ENCODE data around the gene ATXN7L3. TPM values are rescaled to one million over a fixed set of nuclear protein-coding genes. Genes with fewer than 3 reads are reported as not detected.

Gene ATXN7L3
- total RNA-seq, 4 donors from 2014 or later = 4.6 to 98.4 (median 36.2) TPM

GRCh38 chr17:44198721-44199552, 747 bp downstream of the ATXN7L3 start:
- peak; percentile 54 to 61 for DNase-seq
- peaks cover 0 to 14% of the 10 kb centered on the region in 2 donors for H3K4me1 ChIP-seq
- intact Hi-C loops (cut with DNase I; ENCODE audit: low total_unique reads) = no loop called here

GRCh38 chr17:44197980-44198720, 1.5 kb downstream of the ATXN7L3 start:
- no peaks in the 10 kb centered on the region for H3K9me3 ChIP-seq
- TF ChIP-seq CTCF (IDR thresholded peaks at IDR 0.05) = no peak
- TF ChIP-seq POLR2A (IDR thresholded peaks at IDR 0.05) = no peak
- H3K4me3 ChIP-seq = peak overlapping the region; percentile 58 to 70
- no peak for DNase-seq
- intact Hi-C loops (cut with DNase I; ENCODE audit: low total_unique reads) = no loop called here
- no peaks in the 10 kb centered on the region for H3K36me3 ChIP-seq
- H3K4me1 ChIP-seq = peaks cover 0 to 14% of the 10 kb centered on the region in 2 donors
- H3K27ac ChIP-seq = peak overlapping the region; percentile 98 to 99
- H3K27me3 ChIP-seq = no peaks in the 10 kb centered on the region

More at GRCh38 chr17:44198721-44199552, 747 bp downstream of the ATXN7L3 start:
- Histone ChIP-seq H3K36me3 (no peaks in the 10 kb centered on the region), H3K27me3 (no peaks in the 10 kb centered on the region), H3K9me3 (no peaks in the 10 kb centered on the region), H3K4me3 (peak overlapping the region; percentile 58 to 70), H3K27ac (peak overlapping the region; percentile 98 to 99)
- TF ChIP-seq CTCF (IDR thresholded peaks at IDR 0.05) = no peak
- TF ChIP-seq POLR2A (IDR thresholded peaks at IDR 0.05) = peak in 1 of 2 donors; percentile 24

DNA sequence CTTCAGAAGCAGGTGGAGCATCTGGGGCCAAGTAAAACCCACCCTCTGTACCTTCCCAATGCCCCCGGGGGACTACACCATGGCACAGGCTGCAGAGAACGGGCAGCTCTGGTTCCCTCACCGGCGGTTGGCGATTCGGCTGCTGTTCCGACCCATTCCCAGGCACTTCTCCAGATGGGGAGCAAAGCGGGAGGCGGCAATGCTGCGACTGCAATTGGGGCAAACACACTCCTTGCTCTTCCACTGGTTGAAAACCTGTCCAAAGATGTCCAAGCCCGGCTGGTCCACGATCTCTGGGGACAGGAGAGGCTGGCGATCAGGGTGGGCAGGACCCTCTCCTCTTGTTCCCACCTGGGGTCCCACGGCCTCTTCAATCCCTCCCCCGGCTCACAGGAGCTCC, 2.6 kb downstream of the ATXN7L3 start:
- no peak for DNase-seq
- Histone ChIP-seq H3K4me1 (peaks cover 0 to 14% of the 10 kb centered on the region in 2 donors), H3K36me3 (no peaks in the 10 kb centered on the region), H3K27me3 (no peaks in the 10 kb centered on the region), H3K27ac (no peak overlapping the region), H3K4me3 (no peak overlapping the region), H3K9me3 (no peaks in the 10 kb centered on the region)
- intact Hi-C loops (cut with DNase I; ENCODE audit: low total_unique reads) = no loop called here
- TF ChIP-seq CTCF (IDR thresholded peaks at IDR 0.05) (no peak), POLR2A (IDR thresholded peaks at IDR 0.05) (no peak)

- H3K27me3 ChIP-seq = no peaks in the 10 kb centered on the region
- DNase-seq = no peak
- no peak overlapping the region for H3K4me3 ChIP-seq
- intact Hi-C loops (cut with DNase I; ENCODE audit: low total_unique reads) = no loop called here
- H3K36me3 ChIP-seq = no peaks in the 10 kb centered on the region
- H3K4me1 ChIP-seq = peaks cover 0 to 8% of the 10 kb centered on the region in 2 donors
- no peak overlapping the region for H3K27ac ChIP-seq
- TF ChIP-seq POLR2A (IDR thresholded peaks at IDR 0.05) (no peak), CTCF (IDR thresholded peaks at IDR 0.05) (no peak)
- no peaks in the 10 kb centered on the region for H3K9me3 ChIP-seq
Observed at GRCh38 chr17:44193326-44194084, 6.2 kb downstream of the ATXN7L3 start.

Measured in uterus (tissue), 4 donors.